Activated CD8-positive, alpha-beta memory T cell treated with anti-CD3 and anti-CD28 coated beads for 24 hours (primary cell): ENCODE results near the gene ARHGAP8.

Experiments used
- DNase-seq: peaks from one replicate; pipeline ENCODE4 v3.0.0-alpha.2; 2020

Gene ARHGAP8

GRCh38 chr22:44752285-44753188 is at the start of gene ARHGAP8:
Gene ARHGAP8, plus strand, starts transcription at chr22:44752575. Its CDS starts 33,953 bp downstream, at chr22:44786528.
- no peak for DNase-seq

DNA sequence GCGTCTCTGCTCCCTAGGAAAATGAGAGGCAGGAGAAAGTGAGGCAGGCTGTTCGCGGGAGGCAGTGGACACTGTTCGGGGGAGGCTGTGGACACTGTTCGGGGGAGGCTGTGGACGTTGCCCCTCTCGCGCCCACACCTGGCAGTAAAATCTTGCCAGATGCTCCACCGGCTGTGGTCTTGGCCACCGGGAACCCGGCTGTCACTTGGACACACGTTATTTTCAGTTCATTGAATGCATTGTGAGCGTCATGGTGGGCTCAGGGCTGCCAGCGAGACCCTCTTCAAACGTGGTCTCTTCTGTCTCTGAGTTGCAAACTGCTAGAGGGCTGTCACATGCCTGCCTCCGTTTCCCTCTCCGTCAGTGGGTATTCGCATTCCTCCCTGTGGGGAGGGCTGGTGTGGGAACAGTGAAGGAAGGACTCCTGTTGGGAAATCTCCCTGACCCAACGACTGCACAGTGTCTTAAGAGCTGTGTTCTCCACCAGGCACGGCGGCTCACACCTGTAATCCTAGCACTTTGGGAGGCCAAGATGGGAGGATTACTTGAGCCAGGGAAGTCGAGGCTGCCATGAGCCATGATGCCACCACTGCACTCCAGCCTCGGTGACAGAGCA is 49.0 kb upstream of the ARHGAP8 start:
- DNase-seq: no peak

GRCh38 chr22:44704159-44705021 is 48.0 kb upstream of the ARHGAP8 start:
- no peak for DNase-seq

DNA sequence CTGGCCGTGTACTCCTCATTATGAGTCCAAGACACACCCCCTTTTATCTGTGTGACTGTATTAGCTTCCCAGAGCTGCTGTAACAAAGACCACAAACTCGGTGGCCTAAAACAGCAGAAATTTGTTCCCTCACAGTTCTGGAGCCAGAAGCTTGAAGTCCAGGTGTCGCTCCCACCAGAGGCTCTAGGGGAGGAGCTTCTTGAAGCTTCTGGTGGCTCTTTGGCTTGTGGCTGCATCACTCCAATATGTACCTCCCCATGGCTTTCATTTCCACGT is 47.4 kb upstream of the ARHGAP8 start:
- DNase-seq: no peak

- no peak for DNase-seq
These were observed 45.9 kb upstream of the ARHGAP8 start for GRCh38 chr22:44706488-44706887.

DNA sequence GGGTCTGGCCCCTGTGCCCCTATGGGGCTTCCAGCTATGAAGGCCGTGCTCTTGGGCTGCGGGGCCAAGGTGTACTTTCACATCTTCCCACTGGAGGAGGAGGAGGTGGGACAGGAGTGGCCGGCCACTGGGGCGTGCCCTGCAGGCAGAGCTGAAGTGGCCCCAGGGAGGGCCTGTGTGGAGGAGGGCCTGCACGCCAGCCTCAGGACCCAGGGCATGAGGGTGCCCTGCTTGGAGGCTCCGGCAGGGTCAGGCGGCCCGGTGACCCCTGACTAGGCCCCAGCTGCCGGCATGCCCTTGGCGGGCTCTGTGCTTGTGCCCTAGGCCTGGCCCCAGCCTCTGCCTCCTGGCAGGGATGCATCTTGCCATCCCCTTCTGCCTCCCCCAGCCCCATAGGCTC is 45.2 kb upstream of the ARHGAP8 start:
- no peak for DNase-seq

DNA sequence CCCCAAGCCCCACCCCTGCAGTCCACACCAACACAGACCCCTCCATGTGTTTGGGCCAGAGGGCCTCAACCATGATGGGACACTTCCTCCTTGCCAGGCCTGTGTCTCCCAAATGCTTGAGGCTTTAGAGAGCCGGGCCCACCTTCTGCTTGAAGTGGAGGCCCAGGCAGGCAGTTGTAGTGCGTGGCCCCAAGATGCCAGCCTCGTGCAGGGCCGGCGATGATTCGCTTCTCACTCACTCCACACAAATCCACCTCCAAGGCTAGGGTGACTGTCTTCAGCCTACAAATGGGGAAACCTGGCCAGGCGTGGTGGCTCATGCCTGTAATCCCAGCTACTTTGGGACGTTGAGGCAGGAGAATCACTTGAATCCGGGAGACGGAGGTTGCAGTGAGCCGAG is 44.6 kb upstream of the ARHGAP8 start:
- no peak for DNase-seq

GRCh38 chr22:44709881-44710392 is 42.4 kb upstream of the ARHGAP8 start:
- no peak for DNase-seq

GRCh38 chr22:44710474-44711240 is 41.7 kb upstream of the ARHGAP8 start:
- peak; percentile 77 for DNase-seq

DNA sequence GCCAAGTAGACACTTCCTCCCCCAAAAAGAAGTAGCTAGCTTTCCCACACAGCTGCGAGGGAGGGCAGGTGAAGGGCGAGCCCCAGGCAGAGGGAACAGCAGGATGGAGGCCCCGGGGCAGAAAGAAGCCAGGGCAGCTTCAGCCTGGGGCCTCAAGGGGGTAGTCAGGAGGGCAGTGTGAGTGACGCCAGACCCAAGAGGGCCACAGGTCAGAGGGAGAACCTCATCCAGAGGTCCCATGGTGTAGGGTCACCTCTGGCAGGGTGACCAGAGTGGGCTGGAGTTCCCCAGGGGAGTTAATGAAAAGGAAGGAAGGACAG is 41.2 kb upstream of the ARHGAP8 start:
- no peak for DNase-seq

GRCh38 chr22:44711690-44712555 is 40.5 kb upstream of the ARHGAP8 start:
- DNase-seq: no peak

- no peak for DNase-seq
These were observed 39.4 kb upstream of the ARHGAP8 start for GRCh38 chr22:44712962-44713361.

GRCh38 chr22:44714703-44715350 is 37.5 kb upstream of the ARHGAP8 start:
- DNase-seq: no peak

DNA sequence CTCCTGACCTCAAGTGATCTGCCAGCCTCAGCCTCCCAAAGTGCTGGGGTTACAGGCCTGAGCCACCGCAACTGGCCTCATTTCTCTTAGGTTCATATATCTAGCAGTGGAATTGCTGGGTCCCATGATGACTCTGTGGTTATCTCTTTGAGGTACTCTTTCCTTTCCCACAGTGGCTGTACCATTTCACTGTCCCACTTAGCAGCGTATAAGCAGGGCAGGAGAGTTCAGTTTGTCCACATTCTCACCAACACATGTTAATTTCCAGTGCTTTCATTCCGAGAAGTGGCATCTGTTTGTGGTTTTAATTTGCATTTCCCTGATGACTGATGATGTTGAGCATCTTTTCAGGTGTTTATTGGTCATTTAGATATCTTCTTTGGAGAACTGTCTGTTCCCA is 34.0 kb upstream of the ARHGAP8 start:
- no peak for DNase-seq

GRCh38 chr22:44719586-44720368 is 32.6 kb upstream of the ARHGAP8 start:
- DNase-seq: no peak

DNA sequence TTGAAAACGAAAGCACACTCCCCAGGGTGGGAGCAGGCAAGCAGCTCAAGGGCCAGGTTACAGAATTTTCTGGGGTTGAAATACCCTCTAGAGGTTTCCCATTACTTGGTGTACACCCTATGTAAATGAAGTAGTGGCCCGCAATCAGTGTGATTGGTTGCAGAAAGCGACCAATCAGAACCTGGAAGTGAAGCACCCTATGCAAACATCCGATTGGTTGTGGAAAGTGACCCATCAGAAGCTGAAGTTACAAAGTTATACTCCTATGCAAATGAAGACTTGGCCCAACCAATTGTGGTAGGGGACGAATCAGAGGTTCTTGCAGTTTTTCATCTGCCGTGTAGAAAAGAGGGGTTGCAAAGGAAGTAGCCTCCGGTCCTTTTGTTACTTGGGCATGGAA is 31.2 kb upstream of the ARHGAP8 start:
- DNase-seq: no peak

DNA sequence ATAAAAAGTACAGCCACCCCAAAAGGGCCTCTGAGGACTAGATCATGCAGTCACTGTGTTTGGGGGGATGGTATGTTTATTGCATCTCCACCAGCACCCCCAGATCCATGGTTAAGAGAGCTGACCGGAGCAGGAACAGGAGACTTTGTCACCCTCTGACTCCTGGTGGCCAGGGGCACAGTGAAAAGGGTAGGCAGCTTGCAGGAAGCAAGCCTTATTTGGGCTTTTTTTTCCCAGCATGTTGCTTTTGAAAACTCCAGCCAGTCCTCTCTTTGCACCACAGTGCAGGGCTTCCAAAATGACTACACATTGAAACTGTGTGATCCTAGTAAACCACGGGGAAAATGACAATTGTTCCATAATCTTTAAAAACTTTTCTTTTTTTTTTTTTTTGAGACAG is 29.8 kb upstream of the ARHGAP8 start:
- no peak for DNase-seq

- no peak for DNase-seq
These were observed 28.6 kb upstream of the ARHGAP8 start for GRCh38 chr22:44723801-44724200.

GRCh38 chr22:44724416-44724815 is 28.0 kb upstream of the ARHGAP8 start:
- no peak for DNase-seq

DNA sequence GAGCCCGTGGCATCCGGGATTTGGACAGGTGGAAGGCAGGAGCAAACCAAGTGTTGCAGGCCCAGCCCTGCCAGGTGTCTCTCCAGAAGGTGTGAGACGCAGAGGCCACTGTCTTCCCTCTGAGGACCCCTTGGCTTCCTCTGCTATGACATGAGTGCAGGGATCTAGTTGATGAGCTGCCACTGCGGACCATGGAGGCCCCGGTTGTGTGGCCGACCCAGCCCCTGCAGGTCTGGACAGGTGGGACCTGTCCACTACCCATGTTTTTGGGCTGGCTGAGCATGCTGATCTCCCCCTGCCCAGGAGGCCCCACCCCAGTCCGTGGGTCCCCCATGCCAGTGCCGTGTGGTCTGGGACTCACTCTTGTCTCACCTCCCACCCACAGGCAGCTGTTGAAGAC is 27.5 kb upstream of the ARHGAP8 start:
- no peak for DNase-seq
